Hematopoietic multipotent progenitor cell treated with erythropoietin and hydrocortisone succinate and interleukin-3 and kit ligand, for 8 days (in vitro differentiated cells): ENCODE data around the gene ZFP82.
A peak's percentile ranks its signal among the peaks of the same experiment; 100 is the strongest.

Experiments
- DNase-seq: peaks from one replicate; pipeline ENCODE4 v3.0.0-alpha.2; 2015

ZFP82 gene

GRCh38 chr19:36418287-36419001 lies at the start of gene ZFP82:
ZFP82 (minus strand) TSS chr19:36418644; CDS start chr19:36409789, 8,855 bp downstream.
- peak; percentile 77 for DNase-seq

DNA sequence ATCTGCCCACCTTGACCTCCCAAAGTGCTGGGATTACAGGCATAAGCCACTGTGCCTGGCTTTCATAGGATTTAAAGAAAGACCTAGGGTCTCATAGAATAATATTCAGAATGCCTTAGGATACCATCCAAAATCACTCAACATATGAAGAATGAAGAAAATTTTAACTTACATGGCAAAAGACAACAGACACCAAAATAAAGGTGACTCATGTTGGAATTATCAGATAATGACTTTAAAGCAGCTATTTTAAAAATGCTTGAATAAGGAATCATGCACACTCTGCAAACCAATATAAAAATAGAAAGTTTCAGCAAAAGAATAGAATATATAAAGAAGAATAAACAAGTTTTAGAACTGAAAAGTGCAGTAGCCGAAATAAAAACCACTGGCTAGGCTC lies 41.6 kb upstream of the ZFP82 start:
- no peak for DNase-seq

GRCh38 chr19:36456831-36457230 lies 38.4 kb upstream of the ZFP82 start:
- no peak for DNase-seq

DNA sequence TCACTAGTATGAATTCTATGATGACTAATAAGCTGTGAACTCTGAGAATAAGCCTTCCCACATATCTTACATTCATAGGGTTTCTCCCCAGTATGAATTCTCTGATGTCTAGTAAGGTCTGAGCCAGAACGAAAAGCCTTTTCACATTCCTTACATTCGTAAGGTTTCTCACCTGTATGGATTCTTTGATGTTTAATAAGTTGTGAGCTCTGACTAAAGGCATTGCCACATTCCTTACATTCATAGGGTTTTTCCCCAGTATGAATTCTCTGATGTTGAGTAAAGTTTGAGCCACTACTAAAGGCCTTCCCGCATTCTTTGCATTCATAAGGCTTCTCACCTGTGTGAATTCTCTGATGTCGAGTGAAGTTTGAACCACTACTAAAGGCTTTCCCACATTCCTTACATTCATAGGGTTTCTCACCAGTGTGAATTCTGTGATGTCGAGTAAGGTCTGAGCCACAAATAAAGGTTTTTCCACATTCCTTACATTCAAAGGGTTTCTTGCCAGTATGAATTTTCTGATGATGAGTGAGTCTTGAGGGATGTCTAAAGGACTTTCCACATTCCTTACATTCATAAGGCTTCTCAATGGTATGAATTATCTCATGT lies 30.7 kb upstream of the ZFP82 start:
- DNase-seq = no peak

DNA sequence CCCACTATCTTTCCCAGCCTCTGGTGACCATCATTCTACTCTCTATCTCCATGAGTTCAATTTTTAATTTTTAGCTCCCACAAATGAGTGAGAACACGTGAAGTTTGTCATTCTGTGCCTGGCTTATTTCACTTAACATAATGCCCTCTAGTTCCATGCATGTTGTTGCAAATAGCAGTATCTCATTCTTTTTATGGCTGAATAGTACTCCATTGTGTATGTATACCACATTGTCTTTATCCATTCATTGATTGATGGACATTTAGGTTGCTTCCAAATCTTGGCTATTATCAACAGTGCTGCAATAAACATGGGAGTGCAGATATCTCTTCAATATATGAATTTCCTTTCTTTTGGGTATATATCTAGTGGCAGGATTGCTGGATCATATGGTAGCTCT lies 22.9 kb upstream of the ZFP82 start:
- DNase-seq = no peak

GRCh38 chr19:36436531-36436930 lies 18.1 kb upstream of the ZFP82 start:
- no peak for DNase-seq

DNA sequence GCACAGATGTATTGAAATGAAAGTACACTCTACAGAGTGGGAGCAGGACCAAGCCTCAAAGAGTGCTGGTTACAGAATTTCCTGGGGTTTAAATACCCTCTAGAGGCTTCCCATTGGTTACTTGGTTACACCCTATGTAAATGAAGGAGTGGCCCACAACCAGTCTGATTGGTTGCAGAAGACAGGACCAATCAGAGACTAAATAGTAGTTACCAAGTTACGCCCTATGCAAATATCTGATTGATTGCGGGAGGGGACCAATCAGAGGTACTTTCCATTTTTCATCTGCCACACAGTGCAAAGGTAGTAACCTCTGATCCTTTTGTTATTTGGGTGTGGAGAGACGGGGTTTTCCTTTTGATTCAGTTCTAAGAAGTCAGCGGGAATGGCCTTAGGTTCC lies 5.5 kb upstream of the ZFP82 start:
- DNase-seq = no peak

DNA sequence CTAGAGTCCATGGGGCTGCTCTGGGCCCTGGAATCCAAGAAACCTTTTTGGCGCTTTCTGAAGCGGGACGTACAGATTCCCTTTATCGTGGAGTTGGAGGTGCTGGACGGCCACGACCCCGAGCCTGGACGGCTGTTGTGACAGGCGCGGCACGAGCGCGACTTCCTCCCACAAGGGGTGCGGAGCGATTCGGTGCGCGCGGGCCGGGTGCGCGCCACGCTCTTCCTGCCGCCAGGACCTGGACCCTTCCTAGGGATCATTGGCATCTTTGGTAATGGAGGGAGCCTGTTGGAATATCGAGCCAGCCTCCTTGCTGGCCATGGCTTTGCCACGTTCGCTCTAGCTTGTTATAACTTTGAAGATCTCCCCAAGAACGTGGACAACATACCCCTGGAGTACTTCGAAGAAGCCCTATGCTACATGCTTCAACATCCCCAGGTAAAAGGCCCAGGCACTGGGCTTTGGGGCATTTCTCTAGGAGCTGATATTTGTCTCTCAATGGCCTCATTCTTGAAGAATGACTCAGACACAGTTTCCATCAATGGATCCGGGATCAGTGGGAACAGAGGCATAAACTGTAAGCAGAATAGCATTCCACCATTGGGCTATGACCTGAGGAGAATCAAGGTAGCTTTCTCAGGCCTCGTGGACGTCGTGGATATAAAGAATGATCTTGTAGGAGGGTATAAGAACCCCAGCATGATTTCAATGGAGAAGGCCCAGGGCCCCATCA lies 3.5 kb upstream of the ZFP82 start:
- no peak for DNase-seq

- peak; percentile 11 for DNase-seq
These were observed 2.7 kb upstream of the ZFP82 start for GRCh38 chr19:36420961-36421748.

DNA sequence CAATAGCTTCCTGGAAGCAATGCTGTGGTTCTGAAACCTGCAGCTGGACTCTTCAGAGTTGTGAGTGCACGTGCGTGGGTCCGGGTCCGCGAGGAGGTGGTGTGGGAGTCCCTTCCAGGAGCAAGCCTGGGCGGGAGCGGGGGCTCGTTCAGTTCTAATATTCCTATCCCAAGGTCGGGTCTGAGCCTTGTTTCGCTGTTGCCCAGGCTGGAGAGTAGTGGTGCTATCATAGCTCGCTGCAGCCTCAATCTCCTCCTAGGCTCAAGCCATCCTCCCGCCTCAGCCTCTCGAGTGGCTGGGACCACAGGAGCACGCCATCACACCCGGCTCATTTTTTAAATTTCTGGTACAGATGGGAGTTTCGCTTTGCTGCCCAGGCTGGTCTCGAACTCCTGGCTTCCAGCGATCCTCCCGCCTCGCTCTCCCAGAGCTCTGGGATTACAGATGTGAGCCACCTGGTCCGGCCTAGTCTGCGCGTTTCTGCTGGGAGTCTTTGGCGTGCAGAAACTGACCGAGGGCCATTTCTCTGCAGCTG lies 625 bp downstream of the ZFP82 start:
- no peak for DNase-seq

DNA sequence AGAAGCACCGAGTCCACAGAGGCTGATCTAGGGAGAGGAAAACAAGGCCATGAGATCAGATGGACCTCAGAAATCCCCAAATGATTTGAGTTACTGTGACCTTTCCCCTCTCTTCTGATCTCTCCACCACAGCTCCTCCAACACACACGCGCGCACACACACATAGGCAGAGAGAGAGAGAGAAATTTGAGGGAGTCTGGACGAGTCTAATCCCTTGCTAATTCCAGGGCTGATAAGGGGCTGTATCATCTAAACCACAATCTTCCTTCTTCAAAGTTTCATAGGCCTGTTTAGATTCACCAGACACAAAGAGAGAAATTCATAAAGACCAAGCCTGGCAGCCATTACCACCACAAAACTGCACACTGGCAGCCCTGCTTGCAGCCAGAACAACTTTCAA lies 8.6 kb downstream of the ZFP82 start:
- no peak for DNase-seq

GRCh38 chr19:36408101-36408500 lies 10.3 kb downstream of the ZFP82 start:
- no peak for DNase-seq

- DNase-seq = no peak
These were observed 13.9 kb downstream of the ZFP82 start for GRCh38 chr19:36404498-36404897.

DNA sequence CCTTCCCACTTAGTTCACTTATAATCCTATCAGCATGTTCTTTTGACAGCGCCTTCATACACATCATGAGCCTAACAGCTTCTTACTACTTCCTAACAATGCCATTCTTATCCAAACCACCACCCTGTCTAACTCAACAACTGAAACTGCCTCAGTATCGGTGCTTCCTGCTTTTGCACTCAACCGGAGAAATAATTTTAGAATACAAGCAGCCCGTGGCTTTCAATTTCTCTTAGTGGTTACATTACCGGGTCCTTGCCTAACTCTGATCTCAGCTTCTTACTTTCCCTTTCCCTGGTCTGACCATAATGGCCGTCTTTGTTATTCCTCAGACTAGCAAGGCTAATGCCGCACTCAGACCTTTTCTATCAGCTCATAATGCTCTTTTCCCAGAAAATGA lies 17.0 kb downstream of the ZFP82 start:
- no peak for DNase-seq

- DNase-seq = no peak
These were observed 19.9 kb downstream of the ZFP82 start for GRCh38 chr19:36398571-36398970.

DNA sequence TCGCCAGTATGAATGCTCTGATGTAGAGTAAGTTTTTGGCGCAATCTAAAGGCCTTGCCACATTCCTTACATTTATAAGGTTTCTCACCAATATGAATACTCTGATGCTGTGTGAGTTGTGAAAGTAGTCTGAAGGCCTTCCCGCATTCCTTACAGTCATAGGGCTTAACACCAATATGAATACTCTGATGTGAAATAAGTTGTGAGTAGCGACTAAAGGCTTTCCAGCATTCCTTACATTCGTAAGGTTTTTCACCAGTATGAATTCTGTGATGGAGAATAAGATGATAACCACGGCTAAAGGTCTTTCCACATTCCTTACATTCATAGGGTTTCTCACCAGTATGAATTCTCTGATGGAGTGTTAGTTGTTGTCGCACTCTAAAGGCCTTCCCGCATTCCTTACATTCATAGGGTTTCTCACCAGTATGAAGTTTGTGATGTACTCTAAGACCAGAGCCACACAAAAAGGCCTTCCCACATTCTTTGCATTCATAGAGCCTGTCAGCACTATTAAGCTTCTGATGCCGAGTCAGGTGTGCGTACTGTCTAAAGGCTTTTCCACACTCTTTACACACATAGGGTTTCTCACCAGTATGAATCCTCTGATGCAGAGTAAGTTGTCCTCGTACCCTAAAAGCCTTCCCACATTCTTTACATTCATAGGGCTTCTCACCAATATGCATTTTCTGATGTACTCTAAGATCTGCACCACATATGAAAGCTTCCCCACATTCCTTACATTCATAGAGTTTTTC lies 25.3 kb downstream of the ZFP82 start:
- DNase-seq = no peak

GRCh38 chr19:36379510-36379819 lies 39.0 kb downstream of the ZFP82 start:
- no peak for DNase-seq

DNA sequence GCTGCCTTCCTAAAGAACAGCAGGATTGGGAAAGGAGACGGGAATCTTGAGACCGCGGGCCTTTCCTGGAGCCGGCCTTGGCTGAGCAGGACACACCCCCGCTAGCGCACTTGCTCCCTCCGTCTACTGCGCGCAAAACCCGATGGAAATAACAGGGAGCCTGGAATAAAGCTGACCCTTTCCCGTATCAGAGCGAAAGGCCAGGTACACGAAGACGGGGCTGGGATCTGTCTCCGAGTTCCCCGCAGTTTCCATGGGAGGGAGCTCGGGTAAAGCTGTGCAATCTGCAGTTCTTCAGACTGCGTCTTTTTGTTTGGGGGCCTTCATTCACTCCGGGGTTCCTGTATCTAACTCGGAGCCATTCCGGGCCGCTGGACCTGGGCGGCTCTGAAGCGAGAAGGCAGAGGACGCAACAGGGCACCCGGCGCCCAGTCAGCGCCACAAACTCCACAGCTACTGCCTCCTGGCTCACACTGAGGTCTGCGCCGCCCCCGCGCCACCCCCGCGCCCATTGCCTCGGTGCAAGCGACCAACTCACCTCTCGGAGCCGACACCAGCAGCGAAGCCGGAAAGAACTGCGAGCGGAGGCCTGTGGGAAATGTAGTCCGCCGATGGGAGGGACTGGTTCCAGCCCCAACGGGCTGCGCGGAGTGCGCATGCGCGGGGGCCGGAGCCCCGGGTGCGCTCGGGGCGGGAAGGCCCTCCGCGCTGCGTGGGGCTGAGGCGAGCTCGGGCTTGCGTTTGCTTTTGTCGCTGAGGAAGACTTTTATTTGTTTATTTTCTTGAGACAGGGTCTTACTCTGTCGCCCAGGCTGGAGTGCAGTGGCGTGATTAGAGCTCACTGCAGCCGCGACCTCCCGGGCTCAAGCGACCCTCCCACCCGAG lies 39.6 kb downstream of the ZFP82 start, which contains the start of gene ZFP14:
TSS of gene ZFP14 (minus strand) at position 577 of the 885 bp plus-strand sequence. CDS start 11,309 bp downstream, outside the sequence.
- peak; percentile 95 for DNase-seq

DNA sequence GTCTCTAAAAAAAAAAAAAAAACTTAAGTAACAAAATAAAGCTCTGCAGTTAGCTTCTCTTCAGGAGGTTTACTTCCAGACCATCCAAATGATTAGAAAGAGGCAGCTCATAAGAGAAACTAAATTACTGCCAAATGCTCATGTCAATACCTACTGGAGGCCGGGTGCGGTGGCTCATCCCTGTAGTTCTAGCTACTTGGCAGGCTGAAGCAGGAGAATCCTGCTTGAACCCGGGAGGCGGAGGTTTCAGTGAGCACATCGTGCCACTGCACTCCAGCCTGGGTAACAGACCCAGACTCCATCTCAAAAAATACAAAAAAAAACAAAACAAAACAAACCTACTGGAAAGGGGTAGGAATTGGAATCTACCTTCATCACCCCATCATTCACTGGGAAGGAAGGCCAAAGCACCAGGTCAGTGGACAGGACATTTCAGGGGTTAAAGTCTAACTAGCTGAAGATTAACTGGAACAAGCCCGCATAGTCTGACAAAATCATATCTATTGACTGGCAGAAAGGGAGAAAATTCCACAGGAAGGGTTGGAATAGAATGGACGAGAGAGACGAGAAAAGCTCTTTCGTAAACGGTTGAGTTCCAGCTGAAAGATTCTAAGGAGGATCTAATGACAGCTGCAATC lies 40.8 kb downstream of the ZFP82 start:
- no peak for DNase-seq

DNA sequence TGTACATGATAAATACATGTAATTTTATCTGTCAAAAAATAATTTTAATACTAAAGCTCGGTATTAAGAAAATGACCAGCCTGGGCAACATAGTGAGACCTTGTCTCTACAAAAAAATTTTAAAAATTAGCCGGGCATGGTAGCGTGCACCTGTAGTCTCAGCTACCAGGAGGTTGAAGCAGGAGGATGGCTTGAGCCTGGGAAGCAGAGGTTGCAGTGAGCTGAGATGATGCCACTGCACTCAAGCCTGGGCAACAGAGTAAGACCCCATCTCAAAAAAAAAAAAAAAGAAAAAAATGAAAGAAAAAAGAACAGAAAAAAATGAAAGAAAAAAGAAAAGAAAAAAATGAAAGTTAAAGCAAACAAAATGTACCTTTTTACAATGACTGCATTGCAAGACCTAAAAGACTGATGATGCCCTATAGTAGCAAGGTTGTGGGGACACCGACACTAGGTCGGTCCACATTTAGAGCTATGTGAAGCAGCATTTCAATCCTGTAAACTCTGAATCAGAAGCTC lies 44.7 kb downstream of the ZFP82 start:
- DNase-seq = no peak
